ENCODE results near the gene APLNR.

The APLNR gene

DNA sequence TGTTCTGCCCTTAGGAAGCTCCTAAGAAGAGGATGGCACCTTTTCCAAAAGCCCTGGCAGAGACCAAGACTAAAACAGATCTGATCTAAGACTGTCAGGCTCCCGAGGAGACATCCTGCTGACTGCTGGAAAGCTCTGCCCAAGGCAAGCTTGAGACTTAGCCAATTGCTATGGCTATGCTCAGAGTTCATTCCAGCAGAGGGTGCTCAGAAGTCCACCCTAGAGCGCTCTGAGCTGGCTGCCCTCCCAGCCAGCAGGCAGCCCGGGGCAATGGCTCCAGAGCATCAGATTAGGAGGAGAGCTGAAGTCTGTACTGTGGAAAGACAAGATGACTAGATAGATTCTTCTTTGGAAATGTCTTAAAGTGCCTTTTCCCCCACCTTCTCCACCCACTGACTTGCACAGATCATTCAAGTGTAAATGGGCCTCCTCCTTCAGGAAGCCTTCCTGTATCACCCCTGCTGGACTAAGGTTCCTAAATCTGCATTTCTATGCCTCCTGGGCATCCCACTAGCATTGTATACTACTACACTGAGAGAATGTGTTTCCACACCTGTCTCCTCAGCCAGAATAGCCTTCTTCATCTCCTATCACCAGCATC is 31.9 kb downstream of the APLNR start:
- Histone ChIP-seq H3K27ac (peak overlapping the region in 1 of 2 donors; percentile 5), H3K4me3 (no peak overlapping the region)
- no peak for DNase-seq (ENCODE audit: low spot score)
- TF ChIP-seq, protein P1, sequence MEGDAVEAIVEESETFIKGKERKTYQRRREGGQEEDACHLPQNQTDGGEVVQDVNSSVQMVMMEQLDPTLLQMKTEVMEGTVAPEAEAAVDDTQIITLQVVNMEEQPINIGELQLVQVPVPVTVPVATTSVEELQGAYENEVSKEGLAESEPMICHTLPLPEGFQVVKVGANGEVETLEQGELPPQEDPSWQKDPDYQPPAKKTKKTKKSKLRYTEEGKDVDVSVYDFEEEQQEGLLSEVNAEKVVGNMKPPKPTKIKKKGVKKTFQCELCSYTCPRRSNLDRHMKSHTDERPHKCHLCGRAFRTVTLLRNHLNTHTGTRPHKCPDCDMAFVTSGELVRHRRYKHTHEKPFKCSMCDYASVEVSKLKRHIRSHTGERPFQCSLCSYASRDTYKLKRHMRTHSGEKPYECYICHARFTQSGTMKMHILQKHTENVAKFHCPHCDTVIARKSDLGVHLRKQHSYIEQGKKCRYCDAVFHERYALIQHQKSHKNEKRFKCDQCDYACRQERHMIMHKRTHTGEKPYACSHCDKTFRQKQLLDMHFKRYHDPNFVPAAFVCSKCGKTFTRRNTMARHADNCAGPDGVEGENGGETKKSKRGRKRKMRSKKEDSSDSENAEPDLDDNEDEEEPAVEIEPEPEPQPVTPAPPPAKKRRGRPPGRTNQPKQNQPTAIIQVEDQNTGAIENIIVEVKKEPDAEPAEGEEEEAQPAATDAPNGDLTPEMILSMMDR (IDR thresholded peaks at IDR 0.05): no peak

DNA sequence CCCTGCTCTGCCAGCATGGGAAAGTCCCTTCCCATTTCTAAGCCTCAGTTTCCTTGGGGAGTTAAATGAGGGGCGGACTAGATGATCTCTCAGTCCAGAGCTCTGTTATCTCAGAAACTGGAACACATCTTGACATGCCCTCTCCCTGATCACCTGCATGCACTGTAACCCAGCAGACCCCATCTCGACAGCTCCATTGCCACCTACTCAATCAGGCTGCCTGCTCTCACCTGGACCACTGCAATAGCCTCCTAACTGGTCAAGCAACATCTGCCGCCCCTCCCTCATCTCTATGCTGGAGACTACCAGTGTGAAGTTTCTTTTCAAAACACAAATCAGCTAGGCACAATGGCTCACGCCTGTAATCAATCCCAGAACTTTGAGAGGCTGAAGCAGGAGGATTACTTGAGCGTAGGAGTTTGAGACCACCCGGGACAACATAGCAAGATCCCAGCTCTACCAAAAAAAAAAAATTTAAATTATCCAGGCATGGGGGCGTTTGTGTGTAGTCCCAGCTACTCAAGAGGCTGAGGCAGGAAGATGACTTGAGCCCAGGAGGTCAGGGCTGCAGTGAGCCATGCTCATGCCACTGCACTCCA is 33.1 kb downstream of the APLNR start:
- Histone ChIP-seq H3K27ac (no peak overlapping the region), H3K4me3 (no peak overlapping the region)
- DNase-seq (ENCODE audit: low spot score): no peak
- TF ChIP-seq, protein P1 (IDR thresholded peaks at IDR 0.05): no peak

DNA sequence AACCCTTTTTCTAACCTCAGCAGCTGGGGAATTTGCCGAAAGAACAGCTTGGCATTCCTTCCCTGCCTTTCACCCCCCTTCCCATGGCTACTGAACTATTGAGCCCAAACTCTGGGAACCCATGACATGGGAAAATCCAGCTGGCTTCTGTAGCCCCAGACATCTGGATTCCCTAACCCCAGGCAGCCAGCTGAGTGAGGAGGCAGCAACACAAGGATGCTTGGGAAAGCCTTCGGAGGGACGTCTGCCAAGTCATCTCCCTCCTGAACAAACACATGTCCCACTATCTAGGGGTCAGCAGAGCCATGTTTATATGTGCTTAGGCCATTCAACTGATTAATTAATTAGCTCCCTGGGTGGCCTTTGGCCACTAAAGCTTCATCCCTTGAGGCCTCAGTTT is 33.7 kb downstream of the APLNR start:
- peak overlapping the region in 1 of 2 donors; percentile 46 for H3K27ac ChIP-seq
- DNase-seq (ENCODE audit: low spot score): no peak

DNA sequence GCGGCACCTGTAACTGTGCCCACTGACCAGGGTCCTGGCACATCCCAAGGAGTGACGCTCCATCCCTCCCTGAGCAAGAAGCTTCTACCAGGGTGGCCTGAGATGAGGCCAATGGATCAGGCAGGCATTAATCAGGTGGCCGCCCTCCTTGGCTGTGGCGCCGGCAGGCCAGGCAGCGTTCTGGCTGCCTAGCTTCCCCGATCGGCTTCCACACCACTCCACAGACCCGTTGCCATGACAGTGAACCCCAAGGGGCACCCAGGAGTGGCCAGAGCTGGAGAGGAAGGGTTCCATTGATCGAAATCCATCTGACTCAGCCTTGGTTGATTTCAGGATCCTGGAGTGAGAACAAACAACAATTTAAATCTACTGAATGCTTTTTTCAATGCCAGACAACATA is 34.8 kb downstream of the APLNR start:
- peak overlapping the region in 1 of 2 donors; percentile 46 for H3K27ac ChIP-seq
- no peak overlapping the region for H3K4me3 ChIP-seq
- TF ChIP-seq, protein P1 (IDR thresholded peaks at IDR 0.05): no peak
- DNase-seq (ENCODE audit: low spot score): no peak

More for the DNA sequence above, 33.7 kb downstream of the APLNR start:
- no peak overlapping the region for H3K4me3 ChIP-seq
- TF ChIP-seq, protein P1 (IDR thresholded peaks at IDR 0.05): no peak

DNA sequence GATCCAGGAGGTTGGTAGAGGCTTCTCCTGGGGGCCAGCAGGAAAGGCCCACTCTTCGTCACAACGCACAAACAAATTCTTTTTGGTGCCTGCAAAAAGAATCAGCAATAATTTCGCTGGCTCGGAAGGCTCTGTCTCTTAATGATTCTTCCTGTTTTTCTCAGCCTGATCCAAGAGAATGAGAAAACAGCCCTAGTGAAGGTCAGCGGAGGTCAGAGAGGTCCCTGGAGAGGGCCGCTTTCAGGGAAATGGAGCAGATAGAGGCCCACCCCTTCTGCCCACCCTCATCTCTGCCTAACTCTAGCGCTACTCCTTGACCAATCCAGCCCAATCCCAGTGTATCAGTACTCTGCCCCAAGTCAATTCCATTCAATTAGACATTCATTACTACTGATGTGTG is 36.1 kb downstream of the APLNR start:
- peak overlapping the region in 1 of 2 donors; percentile 0 for H3K27ac ChIP-seq
- no peak for DNase-seq (ENCODE audit: low spot score)
- H3K4me3 ChIP-seq: no peak overlapping the region
- TF ChIP-seq, protein P1 (IDR thresholded peaks at IDR 0.05): no peak

DNA sequence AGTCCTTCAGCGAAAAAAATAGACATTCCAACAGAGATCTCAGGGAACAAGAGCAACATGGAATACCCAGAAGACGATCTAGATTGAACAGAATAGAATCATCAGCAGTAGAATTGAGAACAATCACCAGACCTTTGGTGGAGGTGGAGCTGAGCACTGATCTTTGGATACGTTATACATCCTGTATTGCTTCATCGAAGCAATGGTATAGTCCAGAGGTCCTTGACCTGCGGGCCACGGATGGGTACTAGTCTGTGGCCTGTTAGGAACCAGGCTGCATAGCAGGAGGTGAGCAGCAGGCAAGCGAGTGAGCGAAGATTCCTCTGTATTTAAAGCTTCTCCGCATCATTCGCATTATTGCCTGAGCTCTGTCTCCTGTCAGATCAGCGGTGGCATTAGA is 37.7 kb downstream of the APLNR start:
- H3K27ac ChIP-seq: no peak overlapping the region
- DNase-seq (ENCODE audit: low spot score): no peak
- TF ChIP-seq, protein P1 (IDR thresholded peaks at IDR 0.05): no peak

DNA sequence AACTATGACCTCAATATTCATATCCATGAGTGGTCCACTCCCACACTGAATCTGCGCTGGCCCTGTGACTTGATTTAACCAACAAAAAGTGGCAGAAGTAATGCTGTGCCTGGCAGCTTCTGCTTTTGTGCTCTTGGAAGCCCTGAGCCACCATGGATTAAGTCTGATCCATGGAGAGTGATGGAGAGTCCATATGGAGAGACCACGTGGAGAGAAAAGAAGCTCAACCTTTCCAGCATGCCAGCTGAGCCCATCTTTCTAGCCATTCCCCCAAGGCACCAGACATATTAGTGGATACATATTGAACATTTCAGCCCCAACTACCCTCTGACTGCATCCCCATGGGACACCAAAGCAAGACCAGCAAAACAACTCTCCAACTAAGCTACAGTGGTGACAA is 39.3 kb downstream of the APLNR start:
- TF ChIP-seq, protein P1 (IDR thresholded peaks at IDR 0.05): no peak
- Histone ChIP-seq H3K27ac (no peak overlapping the region), H3K4me3 (no peak overlapping the region)
- no peak for DNase-seq (ENCODE audit: low spot score)

More for the DNA sequence above, 37.7 kb downstream of the APLNR start:
- no peak overlapping the region for H3K4me3 ChIP-seq

All from coronary artery (tissue), 2 donors.